Stimulated activated CD4-positive, alpha-beta T cell treated with anti-CD3 and anti-CD28 coated beads, Interleukin-1b, Interleukin-23, amount 100 ng/mL, for 24 hours (primary cell): ENCODE measurements around the gene GDF10.

Experiments
- DNase-seq, 4 experiments: peaks; one replicate each; pipeline ENCODE4 v3.0.0-alpha.2; 2020; ENCODE audit warnings: low read depth in 4 of 4, low spot score in 1 of 4

Gene GDF10, protein sequence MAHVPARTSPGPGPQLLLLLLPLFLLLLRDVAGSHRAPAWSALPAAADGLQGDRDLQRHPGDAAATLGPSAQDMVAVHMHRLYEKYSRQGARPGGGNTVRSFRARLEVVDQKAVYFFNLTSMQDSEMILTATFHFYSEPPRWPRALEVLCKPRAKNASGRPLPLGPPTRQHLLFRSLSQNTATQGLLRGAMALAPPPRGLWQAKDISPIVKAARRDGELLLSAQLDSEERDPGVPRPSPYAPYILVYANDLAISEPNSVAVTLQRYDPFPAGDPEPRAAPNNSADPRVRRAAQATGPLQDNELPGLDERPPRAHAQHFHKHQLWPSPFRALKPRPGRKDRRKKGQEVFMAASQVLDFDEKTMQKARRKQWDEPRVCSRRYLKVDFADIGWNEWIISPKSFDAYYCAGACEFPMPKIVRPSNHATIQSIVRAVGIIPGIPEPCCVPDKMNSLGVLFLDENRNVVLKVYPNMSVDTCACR

DNA sequence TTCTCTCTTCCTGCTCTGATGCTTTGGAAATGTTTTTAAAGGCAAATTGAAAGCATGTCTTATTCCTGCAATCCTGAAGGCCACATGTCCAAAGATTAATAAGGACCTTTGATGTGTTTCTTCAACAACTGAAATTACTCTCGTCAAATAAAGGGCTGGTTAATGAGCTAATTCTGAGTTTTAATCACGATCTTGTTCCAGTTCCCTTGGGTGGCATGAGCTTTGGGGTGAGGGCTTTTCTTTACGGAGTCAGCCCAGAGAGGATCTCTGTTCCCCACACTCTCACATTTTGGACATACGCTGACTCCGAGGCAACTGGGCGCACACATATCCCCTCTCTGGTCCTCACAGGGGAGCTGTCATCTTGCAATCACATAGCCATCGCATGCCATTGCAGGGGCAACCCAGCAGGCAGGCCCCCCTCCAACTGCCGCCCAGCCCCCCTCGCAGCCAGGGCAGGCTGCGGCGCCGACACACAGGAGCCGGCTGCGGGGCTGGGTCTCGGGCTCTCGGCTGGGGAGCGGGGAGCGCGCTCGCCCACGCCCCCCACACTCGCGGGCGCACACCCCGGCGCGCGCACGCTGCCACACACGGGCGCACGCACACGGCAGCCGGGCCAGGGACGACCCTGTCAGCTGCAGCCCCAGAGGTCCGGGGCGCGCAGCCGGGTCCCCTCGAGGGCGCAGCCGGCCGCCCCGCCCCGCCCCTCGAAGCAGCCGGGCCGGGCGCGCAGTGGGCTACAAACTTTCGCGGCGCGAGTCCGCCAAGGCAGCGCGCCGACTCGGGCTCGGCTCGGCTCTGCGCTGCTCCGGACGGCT is at the start of gene GDF10:
TSS of gene GDF10 (plus strand) at position 587 of the 818 bp plus-strand sequence. CDS start 455 bp downstream, outside the sequence.
- peak in 1 of 4 experiments; percentile 24 for DNase-seq

DNA sequence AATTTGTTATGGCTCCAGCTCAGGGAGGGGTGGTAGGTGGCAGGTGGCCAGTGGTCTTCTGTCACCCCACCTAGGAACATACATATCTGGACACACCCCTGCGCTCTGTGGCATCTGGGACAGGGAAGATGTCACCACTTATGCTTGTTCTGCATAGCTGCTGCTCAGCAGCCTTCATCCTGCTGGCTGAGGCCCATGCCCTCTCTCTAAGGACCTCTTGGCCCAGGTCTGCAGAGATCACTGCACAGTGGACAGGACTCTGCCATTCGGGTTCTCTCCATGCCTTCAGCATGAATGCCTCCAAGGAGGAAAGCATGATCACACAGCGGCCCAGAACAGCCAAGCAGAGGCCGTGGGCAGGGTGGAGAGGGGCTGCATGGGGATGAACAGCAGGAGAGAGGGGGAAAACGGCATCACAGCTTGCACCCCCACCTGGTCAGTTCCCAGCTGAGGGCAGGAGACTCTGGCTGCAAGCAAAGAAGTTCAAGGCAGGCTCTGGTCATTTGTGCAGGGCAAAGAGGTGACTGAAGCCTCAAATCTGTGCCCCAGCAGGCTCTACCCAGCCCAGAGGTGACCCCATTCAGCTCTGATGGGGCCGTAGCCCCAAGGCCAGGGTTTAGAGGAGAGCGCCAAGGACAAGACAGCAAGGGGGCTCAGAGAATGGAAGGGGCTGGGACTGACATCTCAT is 47.8 kb upstream of the GDF10 start:
- no peak for DNase-seq

- DNase-seq: no peak
Observed at GRCh38 chr10:47253030-47253637, 46.9 kb upstream of the GDF10 start.

GRCh38 chr10:47253651-47254375 is 46.2 kb upstream of the GDF10 start:
- DNase-seq: no peak

GRCh38 chr10:47254611-47255010 is 45.4 kb upstream of the GDF10 start:
- no peak for DNase-seq

DNA sequence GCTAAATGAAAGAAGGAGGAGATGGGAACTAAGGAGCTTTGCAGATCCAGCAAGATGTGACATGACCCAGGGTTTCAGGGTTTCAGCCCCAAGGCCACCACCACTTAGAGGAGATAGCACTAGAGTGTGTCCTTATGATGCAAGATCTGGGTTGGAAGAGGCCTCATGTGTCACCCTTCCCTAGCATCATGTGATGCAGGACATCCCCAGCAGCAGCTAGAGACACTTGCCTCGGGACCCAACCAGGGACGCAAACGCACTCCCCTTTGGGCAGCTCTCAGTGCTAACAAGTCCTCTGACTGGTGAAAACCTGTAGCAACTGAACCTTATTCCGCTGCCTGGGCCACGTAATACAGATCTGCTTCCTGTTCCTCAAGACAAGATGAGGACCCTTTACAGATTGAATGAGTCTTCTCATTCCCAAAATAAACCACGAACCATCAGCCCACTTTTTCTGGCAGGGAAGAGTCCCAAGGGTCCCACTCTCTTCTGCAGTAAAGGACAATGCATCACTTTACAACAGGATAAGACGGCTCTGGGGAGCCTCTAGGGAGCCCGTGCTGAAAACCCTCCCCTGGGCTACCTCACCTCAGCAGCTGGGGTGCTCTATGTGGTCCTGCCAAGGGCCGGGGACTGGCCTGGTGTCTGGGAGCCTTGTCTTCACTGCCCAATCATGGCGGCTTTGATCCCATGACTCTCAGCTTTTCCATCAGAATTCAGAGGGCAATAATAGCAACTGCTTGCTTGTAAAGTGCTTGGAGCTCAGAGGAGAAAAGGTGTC is 44.8 kb upstream of the GDF10 start:
- DNase-seq: no peak

DNA sequence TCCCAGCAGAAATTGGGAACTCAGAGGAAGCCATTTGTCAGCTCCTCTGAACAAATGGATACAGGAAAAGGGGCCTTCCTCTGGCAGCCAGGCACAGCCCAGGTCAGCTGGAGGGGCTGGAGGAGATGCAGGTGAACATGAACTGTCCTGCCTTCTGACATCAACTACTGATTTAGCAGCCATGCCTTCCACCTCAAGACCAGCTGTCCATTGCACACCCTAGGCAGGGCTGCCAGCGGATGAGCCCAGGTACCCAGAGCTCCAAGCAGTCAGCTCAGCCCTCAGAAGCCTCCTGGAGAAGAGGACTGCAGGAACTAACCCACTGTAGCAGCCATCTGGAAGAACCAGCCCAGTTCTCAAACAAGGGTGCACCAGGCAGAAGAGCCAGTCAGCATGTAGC is 44.1 kb upstream of the GDF10 start:
- no peak for DNase-seq

DNA sequence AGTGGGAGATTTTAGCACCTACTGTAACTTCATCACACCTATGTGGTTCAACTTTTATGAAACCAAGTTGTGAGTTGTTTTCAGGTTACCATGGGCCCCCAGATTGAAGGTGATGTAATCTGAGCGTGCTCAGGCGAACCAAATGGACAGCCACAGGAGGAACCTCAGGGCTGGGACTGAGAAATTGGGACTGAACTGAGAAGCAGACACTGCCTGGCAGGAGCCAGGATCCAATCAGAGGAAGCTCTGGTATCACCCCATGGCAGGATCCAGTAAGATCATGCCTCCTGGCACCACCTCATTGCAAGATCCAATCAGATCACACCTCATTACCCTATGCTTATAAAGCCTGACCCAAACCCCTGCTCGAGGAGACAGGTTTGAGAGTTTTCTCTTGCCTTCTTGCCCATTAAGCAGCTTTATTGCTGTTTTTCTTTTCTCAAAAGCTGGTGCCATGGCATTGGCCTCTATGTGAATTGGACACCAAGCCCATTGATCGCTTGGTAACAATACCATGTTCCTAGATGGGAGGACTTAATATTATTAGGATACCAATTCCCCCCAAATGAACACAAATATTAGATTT is 43.2 kb upstream of the GDF10 start:
- no peak for DNase-seq

GRCh38 chr10:47257396-47258120 is 42.4 kb upstream of the GDF10 start:
- no peak for DNase-seq

- DNase-seq: no peak
Observed at GRCh38 chr10:47258921-47259320, 41.1 kb upstream of the GDF10 start.

GRCh38 chr10:47259466-47259865 is 40.5 kb upstream of the GDF10 start:
- no peak for DNase-seq

GRCh38 chr10:47260505-47261111 is 39.4 kb upstream of the GDF10 start:
- no peak for DNase-seq

DNA sequence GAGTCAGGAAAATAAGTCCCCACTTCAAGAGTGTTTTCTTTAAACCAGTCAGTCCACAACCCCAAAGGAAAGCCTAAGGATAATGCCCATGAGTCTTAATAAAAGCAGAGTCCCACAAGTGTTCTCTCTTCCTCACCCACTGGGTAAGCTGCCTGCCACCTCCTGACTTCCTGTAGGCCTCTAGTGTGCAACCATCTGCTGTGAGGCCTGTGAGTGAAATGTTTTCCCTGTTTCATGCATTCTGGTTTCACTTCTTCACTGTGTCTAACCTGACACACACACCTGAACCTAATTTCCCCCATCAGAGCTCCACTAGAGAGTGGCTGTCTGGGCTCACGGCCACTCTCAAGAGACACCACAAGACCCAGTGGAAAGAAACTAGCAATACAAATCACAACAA is 38.9 kb upstream of the GDF10 start:
- DNase-seq: no peak

DNA sequence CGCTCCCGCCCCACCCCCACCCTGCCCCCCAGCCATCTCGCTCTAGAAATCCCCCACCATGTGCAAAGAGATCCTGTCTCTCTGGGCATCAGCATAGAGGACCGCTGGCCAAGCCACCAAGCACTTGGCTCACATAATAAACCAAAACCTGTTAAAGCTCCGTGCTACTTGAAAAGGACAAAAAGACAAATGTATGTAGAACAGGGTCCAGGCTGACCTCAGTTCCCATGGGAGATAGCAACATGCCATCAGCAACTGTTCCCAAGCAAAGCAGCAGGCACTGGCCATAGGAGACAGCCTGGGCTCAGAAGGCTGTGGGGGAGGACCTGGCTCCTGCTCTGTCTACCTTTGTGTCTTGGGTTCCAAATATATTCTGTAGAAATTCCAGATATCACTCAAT is 38.4 kb upstream of the GDF10 start:
- no peak for DNase-seq

- DNase-seq: no peak
Observed at GRCh38 chr10:47262606-47263533, 37.1 kb upstream of the GDF10 start.

DNA sequence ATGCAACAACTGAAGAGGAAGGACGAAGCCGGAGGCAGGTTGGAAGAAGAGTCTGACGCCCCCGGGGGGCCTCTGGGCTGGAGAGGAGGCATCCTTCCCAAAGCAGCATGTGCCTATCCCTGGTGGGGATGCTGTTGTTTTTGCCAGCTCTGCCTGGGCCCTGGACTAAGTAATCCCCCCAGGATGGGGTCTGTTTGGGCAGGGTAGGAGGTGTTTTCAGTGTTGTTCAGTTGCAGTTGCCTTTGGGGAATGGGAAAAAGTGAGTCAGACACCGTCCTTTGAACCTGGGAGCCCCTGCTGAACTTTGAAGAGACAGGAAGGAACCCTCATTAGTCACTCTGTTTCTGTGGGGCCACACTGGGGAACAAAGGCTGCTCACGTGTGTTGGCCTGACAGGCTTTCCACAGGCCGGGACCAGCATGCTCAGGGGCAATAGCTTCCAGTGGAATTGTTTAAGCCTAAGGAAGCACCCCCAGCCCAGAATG is 35.2 kb upstream of the GDF10 start:
- DNase-seq: peak in 3 of 4 experiments; percentile 27 to 58 (median 52)

- no peak for DNase-seq
Observed at GRCh38 chr10:47266602-47267001, 33.4 kb upstream of the GDF10 start.
